Forelimb muscle (tissue), 1 donor: ENCODE data around the gene WDR27. TPM values are rescaled to one million over a fixed set of nuclear protein-coding genes. Genes with fewer than 3 reads are reported as not detected.
"Not testable (repeated sequence)": the region's sequence is repeated elsewhere in the genome, so short reads cannot be mapped to it uniquely, and the experiment has no call there.

Source experiments
- DNase-seq: peaks from one replicate; pipeline ENCODE4 v3.0.0-alpha.2; 2013; ENCODE audit warnings: low read depth
- polyA plus RNA-seq: library from polyadenylated mRNA; unstranded; fragments of 120-200 nt; gene quantifications from one replicate; pipeline ENCODE4 v1.2.1, GENCODE V29; 2013; ENCODE audit not compliant: insufficient read length

WDR27 gene
- polyA plus RNA-seq, 1 donor = 42.5 TPM

DNA sequence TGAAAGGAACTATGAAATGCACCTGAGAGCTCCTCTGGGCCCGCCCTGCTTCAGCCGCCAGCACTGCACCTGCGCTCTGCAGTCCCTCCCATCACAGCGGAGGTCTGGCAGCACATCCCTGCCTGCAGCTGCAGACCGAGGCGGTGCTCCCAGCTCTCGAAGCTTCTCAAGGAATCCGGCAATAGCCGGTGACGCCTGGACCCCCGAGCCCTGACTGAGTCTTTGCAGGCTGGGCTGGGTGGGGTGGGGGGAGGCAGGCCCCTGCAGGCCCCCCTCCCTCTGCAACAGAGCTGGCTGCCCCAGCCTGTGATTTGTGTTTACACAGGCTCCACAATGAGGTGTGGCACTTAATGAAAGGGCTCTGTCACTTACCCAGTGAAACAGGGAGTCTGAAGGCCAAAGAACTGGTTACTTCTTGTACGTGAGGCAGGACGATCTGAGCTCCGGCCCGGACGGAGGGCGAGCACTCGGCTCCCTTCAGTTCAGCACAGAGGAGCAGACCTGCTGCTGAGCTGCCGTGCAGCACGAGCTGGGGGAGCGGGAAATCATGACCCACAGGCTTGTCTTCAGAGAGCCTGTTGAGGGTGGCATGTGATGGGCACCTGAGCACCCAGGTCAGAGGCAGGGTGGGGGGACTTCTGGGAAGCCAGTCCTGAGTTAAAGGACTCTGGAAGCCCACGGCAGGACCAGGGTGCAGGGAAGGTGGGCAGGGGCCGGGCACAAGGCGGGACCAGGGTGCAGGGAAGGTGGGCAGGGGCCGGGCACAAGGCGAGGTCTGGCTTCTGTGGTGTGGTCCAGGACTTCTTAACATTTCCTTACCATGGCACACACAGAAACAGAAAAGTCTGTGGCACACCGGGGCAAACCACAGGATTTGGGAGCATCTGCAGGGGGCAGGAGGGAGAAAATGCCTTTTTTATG, 255.9 kb downstream of the WDR27 start:
- peak; percentile 48 for DNase-seq

GRCh38 chr6:169445227-169445626, 256.6 kb downstream of the WDR27 start:
- DNase-seq = no peak

DNA sequence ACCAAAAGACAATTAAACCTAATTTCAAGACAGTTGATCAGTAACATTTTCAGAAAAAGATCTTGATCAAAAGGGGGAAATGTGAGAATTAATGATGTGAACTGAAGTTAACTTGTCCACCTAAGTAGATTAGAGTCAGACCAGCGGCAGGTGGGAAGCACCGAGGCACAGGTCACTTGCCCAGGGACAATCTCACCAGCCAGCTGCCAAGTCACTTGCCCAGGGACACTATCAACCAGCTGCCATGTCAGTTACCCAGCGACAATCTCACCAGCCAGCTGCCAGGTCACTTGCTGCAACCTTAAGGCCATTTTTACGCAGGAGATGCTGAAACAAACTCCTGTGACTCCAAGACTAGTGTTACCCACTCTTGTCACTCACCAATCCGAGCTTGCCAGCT, 260.5 kb downstream of the WDR27 start:
- DNase-seq = no peak

GRCh38 chr6:169439710-169440109, 262.1 kb downstream of the WDR27 start:
- no peak for DNase-seq

DNA sequence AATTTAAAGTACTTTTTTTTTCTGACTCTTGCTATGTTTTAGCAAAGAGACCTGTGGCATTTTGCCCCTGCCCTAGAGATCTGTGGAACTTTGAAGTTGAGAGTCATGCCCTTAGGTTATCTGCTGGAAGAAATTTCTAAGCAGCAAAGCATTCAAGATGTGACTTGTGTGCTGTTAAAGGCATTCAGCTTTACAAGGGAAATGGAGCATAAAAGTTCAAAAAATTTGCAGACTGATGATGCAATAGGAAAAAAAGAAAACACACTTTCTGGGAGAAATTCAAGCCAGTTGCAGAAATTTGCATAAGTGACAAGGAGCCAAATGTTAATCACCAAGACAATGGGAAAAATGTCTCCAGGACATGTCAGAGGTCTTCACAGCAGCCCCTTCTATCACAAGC, 267.3 kb downstream of the WDR27 start:
- not testable (repeated sequence) for DNase-seq

DNA sequence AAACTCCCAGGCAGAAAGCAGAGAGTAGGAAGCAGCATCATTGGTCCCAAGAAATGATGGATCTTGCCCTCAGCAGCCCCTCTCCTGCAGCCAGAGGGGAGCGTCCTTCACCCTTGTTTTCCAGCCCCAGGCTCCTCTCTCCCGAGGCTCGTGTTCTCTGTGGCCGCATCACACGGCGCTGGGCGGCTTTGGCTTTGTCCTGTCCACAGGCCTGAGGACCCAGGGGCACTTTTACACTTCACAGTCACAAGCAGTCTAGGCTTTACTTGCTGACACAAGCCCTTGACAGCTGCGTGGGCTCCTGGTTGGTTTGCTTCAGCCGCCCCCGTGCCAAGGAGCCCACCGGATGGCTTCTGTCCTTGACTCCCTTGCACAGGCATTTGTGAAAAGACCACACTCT, 272.8 kb downstream of the WDR27 start:
- no peak for DNase-seq

DNA sequence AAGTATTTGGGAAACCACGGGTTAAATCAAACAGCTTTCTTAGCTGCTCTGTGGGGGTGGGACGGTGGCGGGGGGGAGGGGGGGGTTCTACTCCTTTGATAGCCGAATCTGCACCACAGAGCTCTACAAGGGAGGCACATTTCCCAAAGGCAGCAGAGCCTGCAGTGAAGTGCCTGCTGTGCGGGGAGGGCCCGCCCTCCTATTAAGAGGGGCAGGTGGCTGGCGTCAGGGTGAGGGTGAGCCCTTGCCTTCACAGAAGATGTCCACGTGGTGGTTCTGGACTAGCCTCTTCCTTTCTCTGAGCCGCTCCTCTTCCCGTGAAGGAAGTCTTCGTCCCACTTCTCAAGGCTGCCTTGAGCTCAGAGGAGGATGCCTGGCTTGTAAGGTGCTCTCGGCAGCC, 273.3 kb downstream of the WDR27 start:
- no peak for DNase-seq

DNA sequence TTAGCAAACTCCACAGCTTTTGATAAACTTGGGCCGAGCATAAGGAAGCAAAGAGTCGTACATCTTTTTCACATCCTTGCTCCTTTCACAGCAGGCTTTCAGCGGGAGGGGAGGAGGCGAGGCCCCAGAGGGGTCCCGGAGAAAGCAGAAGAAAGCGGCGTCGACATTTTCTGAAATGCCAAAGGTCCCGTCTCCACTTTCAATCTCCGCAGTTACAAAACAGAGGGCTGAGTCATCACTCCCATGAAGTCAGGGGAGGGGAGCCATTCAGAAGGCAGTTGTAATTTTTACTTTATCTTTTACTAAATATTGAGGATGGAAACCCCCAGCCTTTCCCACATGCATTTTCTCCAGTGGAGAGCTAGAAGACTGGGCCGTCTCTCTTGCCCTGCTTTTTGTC, 274.0 kb downstream of the WDR27 start:
- DNase-seq = no peak

DNA sequence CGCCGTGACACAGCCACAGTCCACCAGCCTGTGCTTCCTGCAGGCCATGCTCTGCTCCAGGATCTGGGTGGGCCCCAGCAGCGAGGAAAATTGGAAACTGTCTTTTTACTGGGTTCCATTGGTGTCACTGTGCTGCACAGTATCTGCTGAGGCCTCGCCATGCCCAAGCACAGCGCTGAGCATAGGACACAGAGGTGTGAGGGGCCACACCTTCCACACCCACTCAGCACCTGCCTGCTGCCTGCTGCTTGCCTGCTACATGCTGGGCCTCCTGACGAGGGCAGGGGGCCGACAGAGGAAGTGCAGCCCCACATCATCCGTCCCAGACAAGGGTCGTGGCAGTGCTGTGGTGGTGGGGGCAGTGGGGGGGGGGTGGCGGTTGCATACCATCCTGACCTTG, 275.2 kb downstream of the WDR27 start:
- DNase-seq = no peak

DNA sequence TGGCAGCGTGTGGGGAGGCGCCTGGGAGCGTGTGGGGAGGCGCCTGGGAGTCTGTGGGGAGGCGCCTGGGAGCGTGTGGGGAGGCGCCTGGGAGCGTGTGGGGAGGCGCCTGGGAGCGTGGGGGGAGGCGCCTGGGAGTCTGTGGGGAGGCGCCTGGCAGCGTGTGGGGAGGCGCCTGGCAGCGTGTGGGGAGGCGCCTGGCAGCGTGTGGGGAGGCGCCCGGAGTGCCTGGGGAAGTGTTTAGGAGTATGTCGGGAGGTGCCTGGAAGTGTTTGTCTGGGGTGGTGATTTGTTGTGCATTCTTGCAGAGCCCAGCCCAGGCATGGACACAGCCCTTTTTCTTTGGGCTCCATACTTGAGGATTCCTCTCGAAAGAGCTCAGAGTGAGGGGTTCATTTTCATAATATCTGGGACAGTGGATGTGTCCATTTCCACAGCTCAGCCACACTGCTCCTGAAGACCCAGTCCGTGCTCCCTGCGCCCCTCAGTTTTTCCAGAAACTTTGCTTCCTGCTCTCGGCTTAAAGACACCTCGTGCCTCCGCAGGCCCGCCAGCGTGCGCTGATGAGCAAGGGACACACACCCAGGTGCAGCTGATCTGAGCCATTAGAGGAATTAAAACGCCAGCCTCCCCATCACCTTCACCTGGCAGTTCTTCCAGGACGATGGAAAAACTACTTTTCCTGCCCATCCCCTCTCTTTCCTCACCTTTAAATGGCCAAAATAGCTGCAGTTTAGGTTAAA, 276.0 kb downstream of the WDR27 start:
- DNase-seq = no peak

GRCh38 chr6:169424821-169425240, 277.0 kb downstream of the WDR27 start:
- DNase-seq = no peak

GRCh38 chr6:169424149-169424804, 277.6 kb downstream of the WDR27 start:
- no peak for DNase-seq

- no peak for DNase-seq
Measured at GRCh38 chr6:169421586-169422264, 280.1 kb downstream of the WDR27 start.

DNA sequence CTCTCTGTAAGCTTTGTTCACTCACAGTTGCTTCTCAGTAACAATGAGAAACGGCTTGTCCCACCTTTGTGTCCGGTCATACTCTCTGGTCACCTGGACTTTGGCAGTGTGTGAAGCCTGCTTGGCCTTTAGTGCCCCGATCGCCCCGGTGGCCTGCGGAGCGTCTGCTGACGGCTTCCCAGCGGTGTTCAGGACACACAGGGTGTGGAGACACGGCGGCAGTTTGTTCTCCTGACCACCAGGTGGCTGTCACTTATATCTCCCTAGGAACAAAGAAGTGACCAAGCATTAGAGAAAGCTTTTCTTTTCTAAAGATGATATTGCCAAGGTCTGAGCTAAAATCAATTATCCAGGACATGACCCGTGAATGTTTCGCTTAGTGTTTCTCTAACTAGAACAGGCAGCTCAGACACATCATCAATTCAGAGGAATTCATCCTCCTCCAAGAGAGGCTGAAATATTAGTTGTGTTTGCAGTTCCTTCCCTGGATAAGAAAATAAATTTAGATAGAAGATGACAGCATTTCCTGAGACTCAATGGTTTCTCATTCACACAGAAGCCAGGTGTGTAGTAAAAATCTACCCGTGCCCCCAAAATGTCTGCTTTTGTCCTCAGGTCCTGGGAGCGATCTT, 280.8 kb downstream of the WDR27 start:
- no peak for DNase-seq

- DNase-seq = no peak
Measured at GRCh38 chr6:169417101-169417500, 284.7 kb downstream of the WDR27 start.

- DNase-seq = no peak
Measured at GRCh38 chr6:169416249-169416648, 285.6 kb downstream of the WDR27 start.

DNA sequence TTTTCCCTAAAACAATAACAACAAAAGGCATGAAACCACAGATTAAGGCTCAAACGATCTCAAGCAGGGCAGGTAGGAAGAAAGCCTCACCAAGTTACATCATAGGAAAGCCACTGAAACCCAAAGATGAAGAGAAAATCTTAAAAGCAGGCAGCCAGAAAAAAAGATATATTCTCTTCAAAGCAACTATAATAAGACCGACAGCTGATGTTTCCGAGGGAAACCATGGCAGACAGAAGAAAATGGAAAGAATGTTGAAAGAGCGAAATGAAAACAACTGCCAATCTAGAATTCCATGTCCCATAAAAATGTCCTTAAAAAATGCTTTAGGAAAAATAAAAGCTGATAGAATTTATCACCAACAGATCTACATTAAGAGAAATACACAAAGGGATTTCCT, 286.6 kb downstream of the WDR27 start:
- no peak for DNase-seq

DNA sequence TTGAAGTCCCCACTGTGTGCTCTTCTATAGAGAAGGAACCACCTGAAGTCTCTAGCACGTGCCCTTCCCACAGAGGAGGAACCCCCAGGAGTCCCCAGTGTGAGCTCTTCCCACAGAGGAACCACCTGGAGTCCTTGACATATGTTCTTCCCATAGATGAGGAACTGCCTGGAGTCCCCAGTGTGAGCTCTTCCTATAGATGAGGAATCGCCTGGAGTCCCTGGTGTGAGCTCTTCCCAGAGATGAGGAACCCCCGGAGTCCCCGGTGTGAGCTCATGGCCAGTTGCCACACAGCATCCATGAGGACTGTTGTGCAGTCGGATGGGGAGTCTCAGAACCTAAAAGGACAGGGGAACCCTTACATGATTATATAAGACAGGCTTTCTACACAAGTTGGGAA, 290.1 kb downstream of the WDR27 start:
- no peak for DNase-seq

DNA sequence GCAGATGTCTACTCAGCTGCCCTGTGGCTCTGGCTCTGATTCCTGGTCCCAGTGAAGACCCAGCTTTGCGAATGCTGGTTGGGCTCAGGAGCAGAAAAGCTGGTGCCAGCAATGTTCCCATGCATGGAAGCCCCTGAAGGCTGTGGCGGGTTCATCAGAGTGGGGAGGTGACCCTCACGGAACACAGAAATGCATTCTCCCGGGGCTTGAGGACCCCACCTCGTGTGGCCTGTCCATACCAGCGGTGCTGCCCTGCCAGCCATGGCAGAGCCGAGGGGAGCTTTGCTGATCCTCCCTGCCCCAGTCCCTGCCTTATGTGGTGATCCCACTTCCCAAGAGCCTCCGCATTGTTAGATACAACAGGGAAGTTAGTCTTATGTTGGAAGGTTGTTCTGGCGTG, 290.5 kb downstream of the WDR27 start:
- DNase-seq = no peak

DNA sequence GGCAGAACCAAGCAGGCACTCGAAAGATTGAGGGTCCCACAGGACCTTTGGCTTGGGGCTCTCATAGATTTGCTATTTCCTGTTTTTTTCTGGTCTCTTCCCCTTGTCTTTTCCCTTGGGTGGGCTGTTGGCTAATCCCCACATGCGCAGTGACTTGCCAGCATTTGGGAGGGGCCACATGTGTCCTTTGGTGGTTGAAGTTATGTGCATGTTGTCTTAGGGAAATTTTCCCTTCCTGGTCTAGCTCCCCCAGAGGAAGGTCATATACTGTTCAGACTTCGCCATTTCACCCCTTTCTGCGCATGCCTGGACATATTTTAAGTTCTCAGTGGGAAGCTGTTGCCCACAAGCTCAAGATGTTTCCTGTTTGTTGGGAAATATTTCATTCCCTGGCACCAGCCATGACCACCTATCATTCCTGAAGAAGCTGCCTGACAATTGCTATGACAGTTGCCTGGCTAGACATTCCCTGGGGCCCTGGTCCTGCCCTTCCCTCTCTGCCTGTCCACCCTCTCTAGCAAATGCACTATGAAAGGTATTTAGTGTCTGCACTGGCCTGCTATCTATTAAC, 292.0 kb downstream of the WDR27 start:
- no peak for DNase-seq

GRCh38 chr6:169407325-169407724, 294.5 kb downstream of the WDR27 start:
- no peak for DNase-seq
